ENCODE data around the gene SNX9. TPM values are rescaled to one million over a fixed set of nuclear protein-coding genes. Genes with fewer than 3 reads are reported as not detected.
"Not testable (repeated sequence)": the region's sequence is repeated elsewhere in the genome, so short reads cannot be mapped to it uniquely, and the experiment has no call there.

Gene SNX9
- total and polyA plus RNA-seq, 10 of the 15 experiments (the other 5 are each of a cell fraction or from before 2014, with no cell fraction given) = 0.03 to 2.0 (median 0.37) TPM

DNA sequence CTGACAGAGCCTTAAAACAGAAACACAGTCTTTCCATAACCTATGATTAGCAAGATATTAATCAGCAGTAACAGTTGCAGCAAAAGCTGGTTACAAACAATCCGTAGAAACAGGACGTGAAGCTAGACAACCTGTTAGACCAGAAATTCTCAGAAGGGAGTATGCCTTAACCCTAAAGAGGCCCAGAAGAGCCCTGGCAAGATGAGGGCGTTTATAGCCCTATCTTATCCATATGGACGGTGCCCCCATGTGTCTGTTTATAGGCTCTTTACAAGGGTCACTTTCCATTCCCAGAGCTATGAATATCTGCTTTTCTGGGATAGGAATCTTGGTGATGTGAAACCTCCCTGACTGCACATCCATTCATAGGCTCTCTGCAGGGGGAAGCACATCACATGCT is 77.7 kb downstream of the SNX9 start:
- POLR2A ChIA-PET; H3K9me3 ChIP-seq (replicated peaks; ENCODE audit: control insufficient read depth, insufficient read depth, low read length); FAIRE-seq; SMC1A ChIA-PET (ENCODE audit: uncharacterized antibody, unreplicated experiment); H3K79me2 ChIP-seq (ENCODE audit: control insufficient read depth, insufficient read depth, low read length); DNase-seq (ENCODE audit: low read depth, low spot score); H3K9ac ChIP-seq (ENCODE audit: control insufficient read depth, insufficient read depth, low read length); H2AFZ ChIP-seq (ENCODE audit: control insufficient read depth, low read depth, low read length); BruUV-seq (replicated peaks); H3K4me2 ChIP-seq (ENCODE audit: control insufficient read depth, insufficient read depth); H3K4me3 ChIP-seq; in situ Hi-C loops (cut with MboI); ATAC-seq; H3K4me1 ChIP-seq (ENCODE audit: control insufficient read depth, insufficient read depth, low read length); H4K20me1 ChIP-seq (ENCODE audit: control insufficient read depth, insufficient read depth); H3K36me3 ChIP-seq (ENCODE audit: control insufficient read depth in 2 of 2, insufficient read depth in 2 of 2, low read length in 1 of 2); H3K27ac ChIP-seq (ENCODE audit: control insufficient read depth, insufficient read depth); H3K27me3 ChIP-seq (replicated peaks in 1 of 2; ENCODE audit: control insufficient read depth in 2 of 2, insufficient read depth in 2 of 2, low read length in 1 of 2); RAD21 ChIA-PET (ENCODE audit: unreplicated experiment): not testable (repeated sequence)
- intact Hi-C loops (cut with micrococcal nuclease; ENCODE audit: unreplicated experiment) = loop anchor here (10.0 kb wide), 1 partner anchor 174 kb away; no protein-coding TSS in a partner anchor
- WGBS (ENCODE audit: insufficient coverage, insufficient replicate concordance, low lambda C conversion rate, missing lambda C conversion rate) = 49% methylated on average over 4 of the region's 4 CpGs
- TF ChIP-seq MEF2B (IDR thresholded peaks at IDR 0.05; ENCODE audit: partially characterized antibody, poor library complexity, severe bottlenecking) = peak; percentile 21
- CTCF ChIA-PET = interaction anchor here (0.9 kb wide), 1 partner anchor 125 kb away, joined by 3 read pairs; no protein-coding TSS in a partner anchor

DNA sequence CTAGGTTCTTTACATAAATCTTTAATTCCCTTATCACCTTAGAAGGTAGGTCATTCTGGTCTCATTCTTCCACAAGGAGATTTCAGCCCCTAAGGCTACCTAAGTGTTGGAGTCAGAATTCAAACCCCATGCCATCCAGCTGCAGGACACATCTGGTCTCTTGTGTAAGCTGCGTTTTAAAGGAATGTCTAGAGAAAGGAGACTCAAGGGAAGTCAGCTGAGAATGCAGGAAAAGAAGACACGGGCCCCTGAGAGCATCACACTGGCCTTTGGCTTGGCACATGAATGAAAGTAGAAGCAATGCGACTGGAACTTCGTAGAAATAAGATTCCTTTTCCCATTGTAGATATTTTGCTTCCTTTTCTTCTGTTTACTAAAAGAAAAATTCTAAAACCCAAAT is 82.0 kb downstream of the SNX9 start:
- intact Hi-C loops (cut with micrococcal nuclease; ENCODE audit: unreplicated experiment) = loop anchor here (10.0 kb wide), 1 partner anchor 170 kb away; no protein-coding TSS in a partner anchor
- no peak for ATAC-seq
- BruUV-seq (replicated peaks) = no TSS peak
- Histone ChIP-seq H3K36me3 (ENCODE audit: control insufficient read depth in 2 of 2, insufficient read depth in 2 of 2, low read length in 1 of 2) (no peaks in the 10 kb centered on the region; a peak in 1 of 4 replicates), H2AFZ (ENCODE audit: control insufficient read depth, low read depth, low read length) (no peak overlapping the region), H3K4me2 (ENCODE audit: control insufficient read depth, insufficient read depth) (no peak overlapping the region), H3K4me3 (no peak overlapping the region), H3K27ac (ENCODE audit: control insufficient read depth, insufficient read depth) (no peak overlapping the region), H4K20me1 (ENCODE audit: control insufficient read depth, insufficient read depth) (no peaks in the 10 kb centered on the region), H3K9ac (ENCODE audit: control insufficient read depth, insufficient read depth, low read length) (no peak overlapping the region), H3K27me3 (replicated peaks in 1 of 2; ENCODE audit: control insufficient read depth in 2 of 2, insufficient read depth in 2 of 2, low read length in 1 of 2) (no peaks in the 10 kb centered on the region), H3K4me1 (ENCODE audit: control insufficient read depth, insufficient read depth, low read length) (peaks cover 17% of the 10 kb centered on the region), H3K79me2 (ENCODE audit: control insufficient read depth, insufficient read depth, low read length) (no peaks in the 10 kb centered on the region), H3K9me3 (replicated peaks; ENCODE audit: control insufficient read depth, insufficient read depth, low read length) (no peaks in the 10 kb centered on the region; the same call in 2 of the 3 replicates)
- ChIA-PET RAD21 (ENCODE audit: unreplicated experiment) (no interaction called here), POLR2A (no interaction called here), CTCF (interaction anchor here (0.7 kb wide), 1 partner anchor 1717 kb away, joined by 3 read pairs; no protein-coding TSS in a partner anchor), SMC1A (ENCODE audit: uncharacterized antibody, unreplicated experiment) (interaction anchor here (1.5 kb wide), 1 partner anchor 148 kb away, joined by 4 read pairs; no protein-coding TSS in a partner anchor)
- TF ChIP-seq, protein P1, sequence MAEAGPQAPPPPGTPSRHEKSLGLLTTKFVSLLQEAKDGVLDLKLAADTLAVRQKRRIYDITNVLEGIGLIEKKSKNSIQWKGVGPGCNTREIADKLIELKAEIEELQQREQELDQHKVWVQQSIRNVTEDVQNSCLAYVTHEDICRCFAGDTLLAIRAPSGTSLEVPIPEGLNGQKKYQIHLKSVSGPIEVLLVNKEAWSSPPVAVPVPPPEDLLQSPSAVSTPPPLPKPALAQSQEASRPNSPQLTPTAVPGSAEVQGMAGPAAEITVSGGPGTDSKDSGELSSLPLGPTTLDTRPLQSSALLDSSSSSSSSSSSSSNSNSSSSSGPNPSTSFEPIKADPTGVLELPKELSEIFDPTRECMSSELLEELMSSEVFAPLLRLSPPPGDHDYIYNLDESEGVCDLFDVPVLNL (IDR thresholded peaks at IDR 0.05; ENCODE audit: low read depth, low read length) = no peak
- no peak for TF ChIP-seq JUND (IDR thresholded peaks at IDR 0.05; ENCODE audit: low read depth, low read length)
- TF ChIP-seq GABPA (IDR thresholded peaks at IDR 0.05; ENCODE audit: low read depth) = no peak
- TF ChIP-seq RB1 (IDR thresholded peaks at IDR 0.05; ENCODE audit: borderline replicate concordance) = no peak
- TF ChIP-seq KAT2A (conservative IDR thresholded peaks at IDR 0.05; ENCODE audit: control insufficient read depth, low read depth, low read length) = no peak
- no peak for TF ChIP-seq PAX5 (IDR thresholded peaks at IDR 0.05; ENCODE audit: borderline replicate concordance, low read depth, low read length)
- TF ChIP-seq, protein P2, sequence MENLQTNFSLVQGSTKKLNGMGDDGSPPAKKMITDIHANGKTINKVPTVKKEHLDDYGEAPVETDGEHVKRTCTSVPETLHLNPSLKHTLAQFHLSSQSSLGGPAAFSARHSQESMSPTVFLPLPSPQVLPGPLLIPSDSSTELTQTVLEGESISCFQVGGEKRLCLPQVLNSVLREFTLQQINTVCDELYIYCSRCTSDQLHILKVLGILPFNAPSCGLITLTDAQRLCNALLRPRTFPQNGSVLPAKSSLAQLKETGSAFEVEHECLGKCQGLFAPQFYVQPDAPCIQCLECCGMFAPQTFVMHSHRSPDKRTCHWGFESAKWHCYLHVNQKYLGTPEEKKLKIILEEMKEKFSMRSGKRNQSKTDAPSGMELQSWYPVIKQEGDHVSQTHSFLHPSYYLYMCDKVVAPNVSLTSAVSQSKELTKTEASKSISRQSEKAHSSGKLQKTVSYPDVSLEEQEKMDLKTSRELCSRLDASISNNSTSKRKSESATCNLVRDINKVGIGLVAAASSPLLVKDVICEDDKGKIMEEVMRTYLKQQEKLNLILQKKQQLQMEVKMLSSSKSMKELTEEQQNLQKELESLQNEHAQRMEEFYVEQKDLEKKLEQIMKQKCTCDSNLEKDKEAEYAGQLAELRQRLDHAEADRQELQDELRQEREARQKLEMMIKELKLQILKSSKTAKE (IDR thresholded peaks at IDR 0.05; ENCODE audit: low read depth, poor library complexity, severe bottlenecking) = no peak
- TF ChIP-seq TCF7 (IDR thresholded peaks at IDR 0.05; ENCODE audit: borderline replicate concordance) = no peak
- TF ChIP-seq JUNB (IDR thresholded peaks at IDR 0.05) = no peak
- no peak for TF ChIP-seq SMC3 (IDR thresholded peaks at IDR 0.05; ENCODE audit: borderline replicate concordance, low read length)
- no peak for DNase-seq (ENCODE audit: low read depth, low spot score)
- FAIRE-seq = no peak
- in situ Hi-C loops (cut with MboI) = no loop called here
- WGBS (ENCODE audit: insufficient coverage, insufficient replicate concordance, low lambda C conversion rate, missing lambda C conversion rate) = 94% methylated on average over 4 of the region's 4 CpGs
